GM18861 (cell line): ENCODE results near the gene GLYR1.

ENCODE experiments used
- ATAC-seq: cut with Tn5 transposase; IDR thresholded peaks from one replicate; pipeline ENCODE4 v1.9.1; 2021; ENCODE audit not compliant: unreplicated experiment

Gene GLYR1

GRCh38 chr16:4880006-4880580 lies 33.0 kb upstream of the GLYR1 start:
- no peak for ATAC-seq

- ATAC-seq: no peak
Measured at GRCh38 chr16:4879049-4879448, 32.0 kb upstream of the GLYR1 start.

DNA sequence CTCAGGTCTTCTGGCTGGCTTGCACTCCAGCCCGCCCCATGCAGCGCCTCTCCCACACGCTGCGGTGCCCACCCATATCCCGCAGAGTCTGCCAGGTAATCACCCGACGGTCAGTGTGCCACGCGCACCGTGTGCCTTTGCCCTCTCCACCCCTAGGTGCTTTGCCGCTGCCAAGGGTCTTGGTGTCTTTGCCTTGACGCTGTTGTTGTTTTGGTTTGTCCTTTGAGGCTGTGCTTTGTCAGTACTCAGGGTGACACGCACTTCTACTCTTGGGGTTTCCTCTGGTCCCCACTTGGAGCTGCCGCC lies 30.2 kb upstream of the GLYR1 start:
- ATAC-seq: no peak

DNA sequence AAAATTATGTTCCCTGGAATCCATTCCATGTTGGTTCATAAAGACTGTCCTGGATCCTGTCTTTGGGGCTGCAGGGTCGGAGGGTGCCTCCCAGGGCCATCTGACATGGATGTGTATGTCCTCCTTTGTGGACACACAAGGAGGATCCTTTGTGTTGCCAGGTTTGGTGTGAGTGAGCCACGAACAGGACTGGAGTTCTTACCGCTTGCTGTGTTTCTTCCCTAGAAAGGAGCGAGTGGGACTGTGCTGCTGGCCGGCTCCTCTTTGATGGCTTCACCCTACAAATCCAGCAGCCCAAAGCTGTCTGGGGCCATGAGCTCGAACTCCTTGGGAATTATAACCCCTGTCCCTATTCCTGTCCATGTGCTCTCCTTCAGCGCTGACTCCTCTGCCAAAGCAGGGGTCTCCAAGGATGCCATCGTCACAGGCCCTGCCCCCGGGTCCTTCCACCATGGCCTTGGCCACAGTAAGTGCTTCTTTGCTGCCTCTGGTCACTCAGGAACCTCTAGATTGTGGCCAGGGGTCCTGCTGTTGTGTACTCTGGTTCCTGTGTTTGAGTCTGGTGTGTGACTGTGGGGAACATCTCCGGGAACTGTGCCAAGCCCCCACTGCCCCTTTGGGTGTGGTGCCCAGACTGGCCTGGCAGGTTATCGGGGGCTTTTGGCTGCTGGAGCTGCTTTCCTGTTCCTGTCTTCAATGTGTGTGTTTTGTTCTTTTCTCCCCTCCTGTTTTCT lies 29.7 kb upstream of the GLYR1 start:
- no peak for ATAC-seq

DNA sequence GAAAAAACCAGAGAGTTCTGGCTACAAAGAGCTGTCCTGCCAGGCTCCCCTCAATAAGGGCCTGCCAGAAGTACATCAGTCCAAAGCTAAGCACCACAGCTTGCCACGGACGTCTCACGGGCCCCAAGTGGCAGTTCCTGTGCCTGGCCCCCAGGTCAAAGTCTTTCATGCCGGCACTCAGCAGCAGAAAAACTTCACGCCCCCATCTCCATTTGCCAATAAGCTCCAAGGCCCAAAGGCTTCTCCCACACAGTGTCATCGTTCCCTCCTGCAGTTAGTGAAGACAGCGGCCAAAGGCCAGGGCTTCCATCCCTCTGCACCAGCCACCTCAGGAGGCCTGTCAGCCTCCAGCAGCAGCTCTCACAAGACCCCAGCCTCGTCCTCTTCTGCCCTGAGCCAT lies 27.6 kb upstream of the GLYR1 start:
- no peak for ATAC-seq

DNA sequence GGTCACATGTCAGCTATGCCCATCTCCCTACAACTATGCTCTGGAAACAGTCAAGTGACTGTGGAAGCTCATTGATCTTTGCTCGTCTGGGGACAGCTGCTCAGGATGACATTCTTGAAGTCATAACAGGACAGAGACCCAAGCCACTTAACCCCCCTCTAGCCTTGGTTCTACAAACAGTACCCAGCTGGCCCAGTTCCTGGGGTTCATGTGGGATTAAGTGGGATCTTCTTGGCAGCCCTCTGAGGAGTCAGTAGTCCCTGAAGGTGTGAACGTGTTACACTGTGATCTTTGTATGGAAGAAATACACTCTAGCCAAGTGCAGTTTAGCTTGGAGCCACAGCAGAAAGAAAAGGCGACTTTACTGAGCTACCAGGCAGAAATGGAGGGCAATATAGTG lies 26.0 kb upstream of the GLYR1 start:
- ATAC-seq: no peak

GRCh38 chr16:4871071-4871470 lies 24.0 kb upstream of the GLYR1 start:
- ATAC-seq: no peak

- no peak for ATAC-seq
Measured at GRCh38 chr16:4870138-4870671, 23.1 kb upstream of the GLYR1 start.

DNA sequence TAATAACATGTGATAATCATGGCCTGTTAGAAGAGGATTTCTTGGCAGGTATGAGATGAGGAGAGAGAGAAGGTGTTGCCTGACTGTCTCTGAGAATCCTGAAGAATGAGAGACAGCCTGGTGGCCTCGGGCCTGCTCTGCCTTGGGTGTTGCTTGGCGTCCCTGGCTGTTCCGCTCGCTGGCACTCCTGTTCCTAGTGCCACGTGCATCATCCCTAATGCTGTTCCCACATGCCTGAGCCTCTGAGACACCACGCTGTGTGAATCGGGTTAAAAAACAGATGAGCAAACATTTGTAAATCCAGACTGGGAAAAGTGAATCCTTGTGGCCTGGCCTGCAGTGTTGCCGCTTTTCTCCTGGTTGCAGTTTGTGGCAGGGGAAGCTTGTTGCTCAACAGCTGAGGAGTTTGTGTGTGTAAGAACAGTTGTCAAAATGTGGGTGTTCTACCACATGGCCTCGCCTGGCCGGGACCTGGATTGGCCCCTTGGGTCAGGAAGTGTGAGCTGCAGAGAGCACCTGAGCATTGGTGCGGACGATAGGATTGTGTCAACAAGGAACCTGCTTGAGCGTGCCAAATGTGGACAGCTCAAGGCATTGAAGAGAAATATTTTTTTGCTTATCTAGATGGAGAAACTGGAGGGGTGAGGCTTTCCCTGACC lies 22.2 kb upstream of the GLYR1 start:
- ATAC-seq: no peak

GRCh38 chr16:4868535-4868934 lies 21.4 kb upstream of the GLYR1 start:
- no peak for ATAC-seq

GRCh38 chr16:4868026-4868425 lies 20.9 kb upstream of the GLYR1 start:
- ATAC-seq: no peak

DNA sequence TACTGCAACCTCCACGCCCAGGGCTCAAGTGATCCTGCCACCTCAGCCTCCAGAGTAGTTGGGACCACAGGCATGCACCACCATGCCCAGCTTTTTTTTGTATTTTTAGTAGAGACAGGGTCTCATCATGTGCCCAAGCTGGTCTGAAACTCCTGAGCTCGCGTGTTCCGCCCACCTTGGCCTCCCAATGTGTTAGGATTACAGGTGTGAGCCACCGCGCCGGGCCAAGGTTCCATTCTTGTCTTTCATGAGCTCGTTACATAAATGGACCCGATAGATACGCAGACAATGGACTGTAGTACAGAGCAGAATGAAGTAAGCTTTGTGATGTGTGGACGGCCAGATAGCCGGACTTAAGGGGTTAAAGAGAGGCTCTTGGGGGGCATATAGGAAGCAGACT lies 19.5 kb upstream of the GLYR1 start:
- ATAC-seq: no peak

DNA sequence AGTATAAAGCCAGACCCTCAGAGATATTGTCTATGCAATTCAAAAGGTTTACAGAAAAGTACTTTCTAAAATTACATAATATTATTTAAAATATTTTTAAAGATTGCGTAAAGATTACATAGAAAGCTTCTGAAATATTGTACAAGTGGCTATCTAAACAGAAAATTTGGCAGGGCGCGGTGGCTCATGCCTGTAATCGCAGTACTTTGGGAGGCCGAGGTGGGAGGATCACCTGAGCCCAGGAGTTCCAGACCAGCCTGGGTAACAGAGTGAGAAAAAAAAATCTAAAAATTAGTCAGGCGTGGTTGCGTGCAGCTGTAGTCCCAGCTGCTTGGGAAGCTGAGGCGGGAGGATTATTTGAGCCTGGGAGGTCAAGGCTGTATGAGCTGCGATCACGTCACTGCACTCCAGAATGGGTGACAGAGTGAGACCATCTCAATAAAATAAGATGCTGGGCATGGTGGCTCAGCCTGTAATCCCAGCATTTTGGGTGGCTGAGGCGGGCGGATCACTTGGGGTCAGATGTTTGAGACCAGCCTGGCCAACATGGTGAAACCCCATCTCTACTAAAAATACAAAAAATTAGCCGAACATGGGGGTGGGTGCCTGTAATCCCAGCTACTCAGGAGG lies 18.3 kb upstream of the GLYR1 start:
- ATAC-seq: no peak

- no peak for ATAC-seq
Measured at GRCh38 chr16:4864728-4865127, 17.6 kb upstream of the GLYR1 start.

- no peak for ATAC-seq
Measured at GRCh38 chr16:4862639-4863038, 15.6 kb upstream of the GLYR1 start.

DNA sequence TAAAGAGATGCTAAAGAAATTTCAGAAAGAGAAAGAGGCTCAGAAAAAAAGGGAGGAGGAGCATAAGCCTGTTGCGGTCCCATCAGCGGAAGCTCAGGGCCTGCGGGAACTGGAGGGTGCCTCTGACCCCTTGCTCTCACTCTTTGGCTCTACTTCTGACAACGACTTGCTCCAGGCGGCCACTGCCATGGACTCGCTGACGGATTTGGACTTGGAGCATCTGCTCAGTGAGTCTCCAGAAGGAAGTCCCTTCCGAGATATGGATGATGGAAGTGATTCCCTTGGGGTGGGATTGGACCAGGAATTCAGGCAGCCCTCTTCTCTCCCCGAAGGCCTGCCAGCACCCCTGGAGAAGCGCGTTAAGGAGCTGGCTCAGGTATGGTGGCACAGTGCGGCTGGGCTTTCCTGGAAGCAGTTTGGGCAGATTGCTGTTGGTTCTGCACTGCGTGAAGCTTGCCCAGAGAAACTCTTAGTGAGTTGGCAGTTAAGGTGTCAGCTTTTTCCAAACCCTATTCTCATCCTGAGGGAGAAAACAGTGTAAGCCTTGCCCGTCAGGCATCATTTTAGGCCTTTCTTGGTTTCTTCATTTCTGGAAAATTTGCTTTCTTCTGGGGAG lies 13.7 kb upstream of the GLYR1 start:
- ATAC-seq: no peak

DNA sequence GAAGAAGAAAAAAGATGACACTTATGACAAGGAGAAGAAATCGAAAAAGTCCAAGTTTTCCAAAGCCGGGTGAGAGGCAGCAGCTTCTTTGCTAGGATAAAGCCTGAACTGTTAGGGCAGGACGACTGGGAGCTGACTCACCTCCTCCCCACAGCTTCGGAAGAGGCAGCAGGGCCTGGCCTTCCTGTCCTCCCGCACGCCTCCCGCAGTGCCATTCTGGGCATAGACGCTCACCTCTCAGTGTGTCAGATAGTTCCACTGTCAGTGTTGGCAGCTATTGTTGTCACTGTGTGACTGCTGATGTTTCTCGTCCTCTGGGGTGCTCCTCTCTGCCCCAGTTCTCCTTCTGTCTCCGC lies 12.8 kb upstream of the GLYR1 start:
- ATAC-seq: no peak

GRCh38 chr16:4859190-4859899 lies 12.3 kb upstream of the GLYR1 start:
- ATAC-seq: no peak

DNA sequence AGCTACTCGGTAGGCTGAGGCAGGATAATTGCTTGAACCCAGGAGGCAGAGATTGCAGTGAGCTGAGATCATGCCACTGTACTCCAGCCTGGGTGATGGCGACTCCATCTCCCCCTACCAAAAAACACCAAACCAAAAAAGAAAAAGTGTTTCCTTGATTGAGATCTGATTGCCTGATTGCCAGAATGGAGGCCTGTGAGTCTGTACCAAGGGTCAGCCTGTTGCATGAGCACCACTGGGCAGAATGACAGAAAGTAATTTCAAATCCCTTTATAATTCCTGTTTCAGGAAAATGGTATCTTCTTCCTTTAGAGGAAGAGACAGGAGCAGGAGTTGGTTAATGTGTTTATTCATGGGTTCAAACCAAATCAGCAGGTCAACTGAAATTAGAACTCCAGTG lies 8.7 kb upstream of the GLYR1 start:
- no peak for ATAC-seq

- ATAC-seq: no peak
Measured at GRCh38 chr16:4855371-4855770, 8.3 kb upstream of the GLYR1 start.
